GM12878 (cell line): ENCODE data around the gene LEMD1. TPM values are rescaled to one million over a fixed set of nuclear protein-coding genes. Genes with fewer than 3 reads are reported as not detected.

Source experiments
- ASH2L ChIP-seq: fragments of 300-600, 200-600 bp; sonication (generic); IDR thresholded peaks from 2 replicates; pipeline ENCODE4 v1.6.1; 2017; ENCODE audit warnings: low read depth, mild to moderate bottlenecking, borderline replicate concordance
- HDGF ChIP-seq: fragments of 450-650 bp; IDR thresholded peaks from 2 replicates; pipeline ENCODE4 v1.6.1; 2016; ENCODE audit warnings: antibody characterized with exemption
- NBN ChIP-seq: fragments of 450-650 bp; IDR thresholded peaks from 2 replicates; pipeline ENCODE4 v1.6.1; 2016
- POLR2AphosphoS5 ChIP-seq: IDR thresholded peaks from 2 replicates; pipeline ENCODE4 v1.6.1; 2011; ENCODE audit warnings: mild to moderate bottlenecking, low read length, inconsistent platforms
- RAD51 ChIP-seq: fragments of 450-650 bp; IDR thresholded peaks from 2 replicates; pipeline ENCODE4 v1.6.1; 2016; ENCODE audit warnings: moderate library complexity, mild to moderate bottlenecking, inconsistent platforms
- SIX5 ChIP-seq: IDR thresholded peaks from 2 replicates; pipeline ENCODE4 v1.6.1; 2011; ENCODE audit warnings: mild to moderate bottlenecking, low read depth, low read length, moderate library complexity; ENCODE audit not compliant: severe bottlenecking
- TARDBP ChIP-seq: IDR thresholded peaks from 2 replicates; pipeline ENCODE4 v1.6.1; 2016; ENCODE audit warnings: borderline replicate concordance
- USF1 ChIP-seq: IDR thresholded peaks from 2 replicates; pipeline ENCODE4 v1.6.1; 2011; ENCODE audit warnings: borderline replicate concordance, low read depth, mild to moderate bottlenecking, moderate library complexity, mixed read lengths, low read length; ENCODE audit not compliant: insufficient read depth; ENCODE audit errors: extremely low read length
- polyA plus RNA-seq, 11 experiments: library from polyadenylated mRNA; depleted of rRNA in 4 of 11; unstranded in 6 of 11; stranded (reverse) in 5 of 11; fragments of >200 nt; fragmentation: Nextera tagmentation in 4 of 11; fragmentation: Illumina TruSeq in 1 of 11; extraction: Ambion mirVana in 4 of 11; extraction: Trizol in 1 of 11; gene quantifications; 1 replicate in 1 of 11; 2 replicates in 10 of 11; pipeline versions ENCODE4 v1.2.1 to v1.2.3, GENCODE V29; 2011 to 2016; ENCODE audit warnings: inconsistent platforms in 2 of 11, missing spikeins in 2 of 11, low read depth in 1 of 11
- total RNA-seq, 4 experiments: library from RNA; depleted of rRNA in 3 of 4; stranded (reverse); fragments of >200 nt in 3 of 4; fragmentation: Illumina TruSeq in 1 of 4; extraction: Trizol in 1 of 4; gene quantifications; 2 replicates each; pipeline versions ENCODE4 v1.2.1 to v1.2.3, GENCODE V29; 2013 to 2021
- TF ChIP-seq, protein P1 (sequence below): fragments of 450-650 bp; IDR thresholded peaks from 2 replicates; pipeline ENCODE4 v1.6.1; 2017; ENCODE audit warnings: mild to moderate bottlenecking, moderate library complexity
- TF ChIP-seq, protein P2 (sequence below): fragments of 450-650 bp; IDR thresholded peaks from 2 replicates; pipeline ENCODE4 v1.6.1; 2017; ENCODE audit warnings: mild to moderate bottlenecking, low read depth, inconsistent platforms; ENCODE audit not compliant: poor library complexity, severe bottlenecking

LEMD1 gene
- total and polyA plus RNA-seq, 10 of the 15 experiments (the other 5 are each of a cell fraction or from before 2014, with no cell fraction given), result 0.19 to 1.2 (median 0.26) TPM; not detected in 7

DNA sequence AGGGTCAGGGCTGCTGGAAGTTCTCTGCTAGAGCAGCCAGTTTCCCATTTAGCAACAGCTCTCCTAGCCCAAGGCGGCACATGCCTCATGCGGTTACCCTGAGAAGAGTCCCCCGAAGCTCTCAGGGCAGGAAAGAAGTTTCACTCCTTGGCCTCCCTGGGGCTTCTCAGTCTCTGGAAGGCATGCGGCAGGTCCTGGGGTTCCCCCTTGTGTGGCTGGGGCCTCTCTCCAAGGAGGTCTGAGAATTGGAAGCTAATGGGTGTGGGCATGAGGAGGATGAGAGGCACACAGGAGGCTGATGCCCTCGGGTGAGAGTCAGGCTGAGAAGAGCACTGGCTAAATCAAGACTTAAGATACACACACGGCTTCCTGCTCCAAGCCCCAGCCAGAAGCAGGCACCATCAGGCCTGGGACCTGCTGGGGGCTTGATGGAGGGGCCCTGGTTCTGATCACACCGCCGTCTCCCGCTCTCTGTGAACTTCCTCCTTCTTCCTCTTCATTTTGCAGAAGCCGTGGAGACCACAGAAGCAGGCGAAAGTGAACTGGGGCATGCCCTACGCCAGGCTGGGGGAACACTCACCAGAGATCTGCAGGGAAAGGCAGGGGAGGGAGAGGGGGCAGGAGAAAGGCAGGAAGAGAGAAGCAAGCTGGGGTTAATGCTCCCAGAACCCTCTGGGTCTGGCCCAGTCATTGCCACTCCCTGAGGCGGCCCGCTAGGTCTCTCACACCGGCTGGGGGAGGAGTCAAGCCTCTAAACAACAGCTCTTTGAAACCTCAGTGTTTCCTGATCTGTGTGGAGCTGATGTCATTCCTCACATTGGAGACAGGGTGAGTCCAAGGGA, 18.8 kb upstream of the LEMD1 start (continued):
- TF ChIP-seq, protein P1, sequence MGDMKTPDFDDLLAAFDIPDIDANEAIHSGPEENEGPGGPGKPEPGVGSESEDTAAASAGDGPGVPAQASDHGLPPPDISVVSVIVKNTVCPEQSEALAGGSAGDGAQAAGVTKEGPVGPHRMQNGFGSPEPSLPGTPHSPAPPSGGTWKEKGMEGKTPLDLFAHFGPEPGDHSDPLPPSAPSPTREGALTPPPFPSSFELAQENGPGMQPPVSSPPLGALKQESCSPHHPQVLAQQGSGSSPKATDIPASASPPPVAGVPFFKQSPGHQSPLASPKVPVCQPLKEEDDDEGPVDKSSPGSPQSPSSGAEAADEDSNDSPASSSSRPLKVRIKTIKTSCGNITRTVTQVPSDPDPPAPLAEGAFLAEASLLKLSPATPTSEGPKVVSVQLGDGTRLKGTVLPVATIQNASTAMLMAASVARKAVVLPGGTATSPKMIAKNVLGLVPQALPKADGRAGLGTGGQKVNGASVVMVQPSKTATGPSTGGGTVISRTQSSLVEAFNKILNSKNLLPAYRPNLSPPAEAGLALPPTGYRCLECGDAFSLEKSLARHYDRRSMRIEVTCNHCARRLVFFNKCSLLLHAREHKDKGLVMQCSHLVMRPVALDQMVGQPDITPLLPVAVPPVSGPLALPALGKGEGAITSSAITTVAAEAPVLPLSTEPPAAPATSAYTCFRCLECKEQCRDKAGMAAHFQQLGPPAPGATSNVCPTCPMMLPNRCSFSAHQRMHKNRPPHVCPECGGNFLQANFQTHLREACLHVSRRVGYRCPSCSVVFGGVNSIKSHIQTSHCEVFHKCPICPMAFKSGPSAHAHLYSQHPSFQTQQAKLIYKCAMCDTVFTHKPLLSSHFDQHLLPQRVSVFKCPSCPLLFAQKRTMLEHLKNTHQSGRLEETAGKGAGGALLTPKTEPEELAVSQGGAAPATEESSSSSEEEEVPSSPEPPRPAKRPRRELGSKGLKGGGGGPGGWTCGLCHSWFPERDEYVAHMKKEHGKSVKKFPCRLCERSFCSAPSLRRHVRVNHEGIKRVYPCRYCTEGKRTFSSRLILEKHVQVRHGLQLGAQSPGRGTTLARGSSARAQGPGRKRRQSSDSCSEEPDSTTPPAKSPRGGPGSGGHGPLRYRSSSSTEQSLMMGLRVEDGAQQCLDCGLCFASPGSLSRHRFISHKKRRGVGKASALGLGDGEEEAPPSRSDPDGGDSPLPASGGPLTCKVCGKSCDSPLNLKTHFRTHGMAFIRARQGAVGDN, result peak; percentile 38; the same call in 1 of the 2 replicates
- TF ChIP-seq ASH2L (no peak), SIX5 (no peak), NBN (0 out of 2 replicates have a peak, but pooled peaks have one; percentile 47), USF1 (no peak), HDGF (no peak; the same call in 1 of the 2 replicates), RAD51 (no peak), TARDBP (no peak), POLR2AphosphoS5 (no peak)
- TF ChIP-seq, protein P2, sequence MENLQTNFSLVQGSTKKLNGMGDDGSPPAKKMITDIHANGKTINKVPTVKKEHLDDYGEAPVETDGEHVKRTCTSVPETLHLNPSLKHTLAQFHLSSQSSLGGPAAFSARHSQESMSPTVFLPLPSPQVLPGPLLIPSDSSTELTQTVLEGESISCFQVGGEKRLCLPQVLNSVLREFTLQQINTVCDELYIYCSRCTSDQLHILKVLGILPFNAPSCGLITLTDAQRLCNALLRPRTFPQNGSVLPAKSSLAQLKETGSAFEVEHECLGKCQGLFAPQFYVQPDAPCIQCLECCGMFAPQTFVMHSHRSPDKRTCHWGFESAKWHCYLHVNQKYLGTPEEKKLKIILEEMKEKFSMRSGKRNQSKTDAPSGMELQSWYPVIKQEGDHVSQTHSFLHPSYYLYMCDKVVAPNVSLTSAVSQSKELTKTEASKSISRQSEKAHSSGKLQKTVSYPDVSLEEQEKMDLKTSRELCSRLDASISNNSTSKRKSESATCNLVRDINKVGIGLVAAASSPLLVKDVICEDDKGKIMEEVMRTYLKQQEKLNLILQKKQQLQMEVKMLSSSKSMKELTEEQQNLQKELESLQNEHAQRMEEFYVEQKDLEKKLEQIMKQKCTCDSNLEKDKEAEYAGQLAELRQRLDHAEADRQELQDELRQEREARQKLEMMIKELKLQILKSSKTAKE, result no peak
- TF ChIP-seq, all 136 proteins: peak for 18
